ENCODE results near the gene ZBTB25.

ZBTB25 gene

DNA sequence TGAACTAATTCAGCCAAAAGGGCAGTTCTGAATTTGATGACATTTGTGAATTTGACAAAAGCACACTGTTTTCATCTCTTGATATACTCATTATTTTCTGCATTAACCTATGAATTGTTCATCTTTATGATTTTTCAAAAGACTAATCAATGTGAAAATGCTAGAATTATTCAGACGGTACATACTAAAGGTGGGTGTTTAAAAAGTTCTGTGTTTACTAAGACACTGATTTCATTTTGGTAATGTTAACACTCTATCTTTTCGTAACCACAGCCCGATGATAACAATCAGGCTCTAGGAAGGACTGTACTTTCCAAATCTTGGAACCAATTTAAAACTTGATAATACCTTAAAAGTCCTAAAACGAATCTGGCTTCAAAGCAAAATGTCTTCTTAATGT is 28.9 kb downstream of the ZBTB25 start:
- no peak for FAIRE-seq

DNA sequence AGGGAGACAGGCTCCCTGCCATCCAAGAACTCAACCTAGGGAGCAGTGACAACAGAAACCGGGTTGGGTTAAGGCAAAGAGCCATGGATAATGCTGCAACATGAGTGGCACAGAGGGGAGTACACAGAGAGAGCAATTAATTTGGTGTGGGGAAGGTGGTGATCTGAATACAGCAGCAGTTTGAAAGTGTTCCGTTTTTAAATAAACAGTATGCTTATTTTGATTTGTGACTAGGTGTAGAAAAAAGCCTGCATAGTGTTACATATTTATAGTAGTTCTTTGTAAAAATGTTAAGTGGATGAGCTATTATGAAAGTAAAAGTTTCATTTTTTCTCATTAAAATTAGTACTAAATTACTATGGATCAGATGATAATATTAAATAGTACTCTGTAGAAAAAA is 29.6 kb downstream of the ZBTB25 start:
- peak; percentile 54 for FAIRE-seq

DNA sequence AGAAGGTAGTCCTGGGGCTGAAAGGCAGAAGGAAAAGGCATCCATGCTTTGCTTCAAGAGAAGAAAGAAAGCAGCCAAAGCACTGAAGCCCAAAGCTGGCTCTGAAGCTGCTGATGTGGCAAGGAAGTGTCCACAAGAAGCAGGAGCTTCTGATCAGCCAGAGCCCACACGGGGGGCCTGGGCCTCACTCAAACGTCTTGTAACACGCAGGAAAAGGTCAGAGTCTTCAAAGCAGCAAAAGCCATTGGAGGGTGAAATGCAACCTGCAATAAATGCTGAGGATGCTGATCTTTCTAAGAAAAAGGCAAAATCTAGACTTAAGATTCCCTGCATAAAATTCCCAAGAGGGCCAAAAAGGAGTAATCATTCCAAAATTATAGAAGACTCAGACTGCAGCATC is 35.2 kb downstream of the ZBTB25 start:
- FAIRE-seq: no peak

DNA sequence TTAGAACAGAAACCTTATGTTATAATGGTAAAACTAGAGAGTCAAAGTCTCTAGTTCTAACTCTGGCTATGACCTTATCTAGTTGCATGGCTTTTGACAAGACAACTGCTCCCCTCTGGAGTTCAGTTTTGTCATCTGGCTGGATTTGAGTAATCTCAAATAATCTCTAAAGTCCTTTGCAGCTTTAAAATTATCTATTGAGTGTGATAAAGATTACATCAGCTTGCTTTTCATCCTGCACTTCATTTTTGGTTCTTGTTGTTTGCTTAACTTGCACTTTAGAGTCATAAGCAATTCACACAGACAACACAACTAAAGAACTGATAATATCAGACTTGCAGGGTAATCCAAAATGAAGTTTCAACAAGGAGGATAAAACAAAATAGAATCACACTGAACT is 36.1 kb downstream of the ZBTB25 start:
- no peak for FAIRE-seq

DNA sequence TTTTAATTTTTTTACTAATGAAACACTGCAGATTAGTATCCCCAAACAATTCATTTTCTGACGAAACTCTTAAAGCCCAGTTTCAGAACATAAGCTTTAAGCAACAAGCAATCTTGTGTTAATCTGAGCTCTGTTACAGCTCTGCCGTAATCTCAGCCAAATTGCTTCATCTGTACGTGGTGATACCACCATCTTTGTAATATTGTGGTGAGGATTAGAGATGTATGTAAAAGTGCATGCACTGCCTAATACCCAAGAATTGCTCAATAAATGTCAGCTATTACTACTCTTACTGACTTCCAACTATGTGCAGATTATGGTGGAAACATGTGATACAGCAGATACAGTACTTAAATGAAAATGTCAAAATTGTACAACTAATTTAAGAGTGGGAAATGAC is 36.5 kb downstream of the ZBTB25 start:
- FAIRE-seq: no peak

DNA sequence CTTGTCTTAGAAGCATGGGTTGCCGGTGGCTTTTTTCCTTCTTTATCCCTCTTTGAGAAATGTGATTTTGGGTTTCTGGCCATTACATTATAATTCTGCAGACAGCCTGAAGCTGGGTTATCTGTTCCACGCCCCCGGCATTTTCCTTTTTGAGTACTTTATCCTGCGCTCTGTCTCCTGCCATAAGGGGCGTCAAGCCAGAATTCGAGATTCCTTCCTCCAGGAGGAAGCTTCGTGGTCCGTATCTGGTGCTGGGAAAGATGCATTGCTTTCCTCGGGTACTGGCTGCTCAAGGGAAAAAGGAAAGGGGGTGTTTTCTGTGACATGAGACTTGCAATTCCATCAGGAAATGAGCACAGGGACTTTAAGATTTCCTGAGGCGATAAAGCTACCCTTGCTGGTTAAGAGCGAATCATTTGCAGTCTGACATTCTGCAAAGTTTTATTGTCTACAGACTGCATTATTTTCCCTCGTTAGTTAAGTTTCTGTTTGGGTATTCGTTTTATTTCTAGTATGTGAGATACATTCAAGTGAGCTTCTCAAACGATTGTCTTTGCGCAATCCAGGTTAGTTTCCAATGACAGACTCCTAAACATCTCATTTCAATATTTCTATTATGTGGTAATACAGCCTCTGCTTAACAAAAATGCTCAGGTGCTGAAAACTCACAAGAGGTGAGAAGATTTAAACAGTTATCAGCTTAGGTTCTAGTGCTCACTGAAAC is 37.6 kb downstream of the ZBTB25 start:
- FAIRE-seq: no peak

DNA sequence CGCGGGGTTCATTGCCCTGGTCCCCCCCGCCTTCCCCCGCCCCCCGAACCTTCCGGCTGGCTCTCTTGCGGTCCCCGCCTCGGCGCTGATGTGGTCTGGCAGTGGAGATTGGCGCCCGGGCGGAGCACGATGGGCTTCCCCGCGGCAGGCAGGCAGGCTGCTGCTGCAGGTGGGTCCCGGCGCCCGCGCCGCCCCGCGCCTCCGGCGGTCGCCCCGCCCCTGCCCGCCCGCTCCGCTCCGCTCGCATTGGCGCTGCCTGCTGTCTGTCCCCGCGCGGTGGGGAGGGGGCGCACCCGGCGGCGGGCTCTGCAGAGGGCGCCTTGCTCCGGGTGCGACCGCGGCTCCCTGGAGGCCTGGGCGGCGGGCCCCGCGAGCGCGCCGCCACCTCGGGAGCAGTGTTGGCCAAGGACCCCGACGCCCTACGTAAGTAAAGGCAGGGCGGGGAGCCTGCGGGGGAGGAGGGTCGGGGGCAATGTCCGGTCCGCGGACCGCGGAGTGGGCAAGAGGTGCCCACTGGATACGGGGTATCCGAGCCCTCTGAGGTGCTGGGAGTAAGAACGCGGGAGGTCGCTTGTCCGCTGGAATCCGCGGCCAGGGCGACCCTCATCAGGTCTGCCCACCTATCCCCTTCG is 38.3 kb downstream of the ZBTB25 start, which contains the start of gene AKAP5:
TSS of gene AKAP5 (plus strand) at position 309 of the 632 bp plus-strand sequence. CDS start 2,896 bp downstream, outside the sequence.
- FAIRE-seq: no peak

DNA sequence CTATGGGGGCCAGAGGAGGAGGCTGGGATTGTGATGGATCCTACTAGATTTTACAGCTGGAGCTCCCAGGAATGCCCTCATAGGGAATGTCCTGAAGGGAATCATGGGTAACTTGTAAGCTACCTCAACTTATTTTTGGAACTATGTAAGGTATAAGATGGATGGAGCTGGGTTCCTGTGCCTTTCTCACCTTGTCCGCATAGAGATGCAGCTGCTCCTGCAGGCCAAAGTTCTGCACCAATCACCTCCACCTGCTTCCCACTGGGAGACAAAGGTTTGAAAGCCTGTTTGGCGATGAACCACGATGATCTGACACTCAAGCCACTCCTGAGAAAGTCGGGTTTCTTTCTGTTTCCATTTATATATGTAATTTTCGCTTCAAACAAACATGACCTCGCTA is 39.0 kb downstream of the ZBTB25 start:
- FAIRE-seq: no peak

DNA sequence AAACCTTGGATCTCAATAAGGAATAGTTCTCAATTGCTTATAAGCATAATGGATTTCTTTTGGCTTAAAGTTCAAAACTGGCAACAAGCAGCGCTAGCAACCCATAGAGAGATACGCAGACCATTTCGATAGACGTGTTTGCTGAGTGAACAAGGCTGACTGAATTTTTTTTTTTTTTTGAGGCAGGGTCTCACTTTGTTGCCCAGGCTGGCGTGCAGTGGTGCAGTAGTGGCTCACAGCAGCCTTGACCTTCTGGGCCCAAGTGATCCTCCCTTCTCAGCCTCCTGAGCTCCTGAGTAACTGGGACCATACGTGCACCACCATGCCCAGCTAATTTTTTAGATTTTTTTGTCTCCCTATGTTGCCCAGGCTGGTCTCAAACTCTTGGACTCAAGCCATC is 39.8 kb downstream of the ZBTB25 start:
- FAIRE-seq: no peak

DNA sequence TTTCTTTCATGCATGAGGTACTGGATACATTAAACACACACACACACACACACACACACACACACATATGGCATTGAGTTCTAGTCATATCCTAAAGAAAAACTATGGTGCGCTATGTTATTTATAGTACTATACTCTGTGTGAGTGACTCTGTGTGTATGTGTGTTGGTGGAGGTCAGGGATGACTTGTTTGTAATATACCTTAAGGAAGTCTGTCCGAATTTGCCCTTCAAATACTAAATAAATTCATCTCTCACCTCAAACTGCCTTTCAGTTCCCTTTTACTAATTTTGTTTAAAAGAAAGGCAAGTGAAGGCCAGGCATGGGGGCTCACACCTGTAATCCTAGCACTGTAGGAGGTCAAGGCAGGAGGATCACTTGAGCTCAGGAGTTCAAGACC is 40.4 kb downstream of the ZBTB25 start:
- FAIRE-seq: no peak

DNA sequence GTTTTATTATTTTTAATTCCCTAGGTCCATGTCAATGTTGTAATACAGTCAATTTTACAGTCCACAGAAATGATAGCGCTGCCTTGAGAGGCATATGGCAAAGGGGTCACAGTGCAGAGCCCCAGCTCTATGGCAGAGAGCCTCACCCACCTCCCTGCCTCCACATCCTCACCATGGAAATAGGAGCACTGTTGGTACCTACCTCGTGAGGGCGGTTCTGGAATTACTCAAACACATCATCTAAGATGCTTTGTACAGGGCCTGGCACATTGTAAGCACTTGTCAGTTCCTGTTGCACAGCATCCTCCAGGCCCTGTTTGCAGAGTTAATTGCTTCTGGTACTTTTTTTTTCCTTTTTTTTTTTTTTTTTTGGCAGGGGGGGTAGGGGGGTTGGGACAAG is 42.4 kb downstream of the ZBTB25 start:
- FAIRE-seq: no peak

DNA sequence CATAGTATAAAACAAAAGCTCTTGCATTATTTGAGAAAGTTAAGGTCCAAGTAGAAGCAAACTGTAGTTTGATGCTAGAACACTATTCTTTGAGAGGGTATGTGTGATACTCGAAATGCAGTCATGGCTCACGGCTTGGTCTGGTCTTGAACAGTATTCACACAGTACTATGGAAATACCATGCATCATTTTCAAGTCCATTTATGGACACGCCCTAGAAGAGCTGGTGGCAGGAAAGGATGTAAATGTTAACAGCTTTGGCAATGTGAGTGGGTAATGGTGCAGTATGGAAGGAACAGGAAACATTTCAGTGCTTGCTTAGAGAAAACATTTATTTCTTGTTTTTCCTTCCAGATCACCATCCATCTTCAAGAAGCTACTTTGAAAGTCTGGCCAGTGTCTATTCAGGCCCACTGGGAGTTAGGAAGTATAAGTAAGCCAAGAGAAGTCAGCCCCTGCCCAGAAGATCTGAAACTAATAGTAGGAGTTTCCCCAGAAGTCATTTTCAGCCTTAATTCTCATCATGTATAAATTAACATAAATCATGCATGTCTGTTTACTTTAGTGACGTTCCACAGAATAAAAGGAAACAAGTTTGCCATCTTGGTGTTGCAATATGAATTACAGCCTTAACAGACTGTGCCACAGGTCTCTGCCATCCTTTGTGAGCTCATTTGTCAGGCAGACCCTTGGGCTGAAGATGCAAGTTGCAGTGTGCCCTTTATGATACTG is 44.1 kb downstream of the ZBTB25 start:
- no peak for FAIRE-seq

DNA sequence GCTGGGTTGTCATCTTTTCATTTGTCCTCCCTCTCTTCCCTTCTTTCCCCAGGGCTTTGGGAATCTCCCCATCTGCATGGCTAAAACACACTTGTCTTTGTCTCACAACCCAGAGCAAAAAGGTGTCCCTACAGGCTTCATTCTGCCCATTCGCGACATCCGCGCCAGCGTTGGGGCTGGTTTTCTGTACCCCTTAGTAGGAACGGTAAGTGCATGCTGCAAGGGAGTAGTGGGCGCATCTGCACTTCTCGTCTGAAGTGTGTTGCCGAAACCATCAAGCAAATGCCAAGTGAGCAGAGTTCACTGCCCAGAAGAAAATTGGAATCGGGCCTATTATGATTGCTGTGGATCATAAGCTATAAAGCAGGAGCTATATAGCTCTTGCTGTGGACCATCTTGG is 49.0 kb downstream of the ZBTB25 start:
- FAIRE-seq: no peak

DNA sequence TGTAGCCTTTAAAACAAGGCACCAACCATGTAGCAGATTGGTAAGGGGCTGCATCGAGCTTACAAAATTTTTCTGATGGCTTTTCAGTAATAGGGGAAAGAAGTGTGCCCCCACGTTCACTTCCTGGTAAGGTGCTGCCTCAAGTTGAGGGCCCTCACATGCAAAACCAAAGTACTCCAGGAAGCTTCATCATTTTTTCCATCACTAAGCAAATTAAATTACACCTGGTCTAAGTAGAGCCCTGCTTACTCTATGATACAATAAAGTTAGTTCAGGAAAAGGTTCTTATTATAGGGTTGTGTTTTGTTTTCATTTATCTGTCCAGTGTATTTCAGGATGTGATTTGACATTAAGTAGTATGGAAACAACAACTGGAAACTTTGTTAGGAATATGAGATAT is 53.4 kb downstream of the ZBTB25 start:
- FAIRE-seq: no peak

DNA sequence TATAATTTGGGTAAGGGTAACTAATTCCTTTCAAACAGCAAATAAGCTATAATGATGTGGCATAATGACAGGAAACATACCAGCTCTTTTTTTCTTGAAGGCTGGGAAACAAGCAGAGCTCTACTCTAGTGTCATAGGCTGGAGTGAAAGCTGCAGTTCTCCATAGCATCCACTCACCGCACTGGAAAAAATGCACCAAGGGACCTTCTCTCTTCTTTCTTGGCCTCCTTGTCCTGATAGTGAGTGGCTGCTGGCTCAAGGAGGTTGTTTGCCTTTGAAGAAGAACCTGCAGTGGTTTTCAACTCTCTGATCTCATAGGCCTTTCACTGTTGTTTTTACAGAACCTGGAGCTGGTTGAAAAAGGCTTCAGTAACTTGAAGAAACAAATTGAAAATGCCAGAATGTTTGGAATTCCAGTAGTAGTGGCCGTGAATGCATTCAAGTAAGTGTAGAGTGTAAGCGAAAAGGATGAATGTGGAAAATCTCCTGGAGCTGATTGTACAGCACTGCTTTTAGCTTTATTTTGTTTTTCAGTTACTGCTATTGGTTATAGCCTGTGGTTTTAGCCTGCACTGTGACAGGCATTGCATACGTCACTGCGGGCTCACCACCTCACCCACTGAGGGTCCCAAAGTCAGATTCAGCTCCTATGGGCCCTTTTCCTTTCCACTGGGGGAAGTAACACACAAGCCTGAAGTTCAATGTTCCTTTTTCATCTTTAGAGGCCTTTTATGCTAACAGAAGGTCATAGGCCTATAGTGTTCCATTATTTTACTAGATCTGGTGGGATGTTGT is 55.6 kb downstream of the ZBTB25 start:
- no peak for FAIRE-seq

DNA sequence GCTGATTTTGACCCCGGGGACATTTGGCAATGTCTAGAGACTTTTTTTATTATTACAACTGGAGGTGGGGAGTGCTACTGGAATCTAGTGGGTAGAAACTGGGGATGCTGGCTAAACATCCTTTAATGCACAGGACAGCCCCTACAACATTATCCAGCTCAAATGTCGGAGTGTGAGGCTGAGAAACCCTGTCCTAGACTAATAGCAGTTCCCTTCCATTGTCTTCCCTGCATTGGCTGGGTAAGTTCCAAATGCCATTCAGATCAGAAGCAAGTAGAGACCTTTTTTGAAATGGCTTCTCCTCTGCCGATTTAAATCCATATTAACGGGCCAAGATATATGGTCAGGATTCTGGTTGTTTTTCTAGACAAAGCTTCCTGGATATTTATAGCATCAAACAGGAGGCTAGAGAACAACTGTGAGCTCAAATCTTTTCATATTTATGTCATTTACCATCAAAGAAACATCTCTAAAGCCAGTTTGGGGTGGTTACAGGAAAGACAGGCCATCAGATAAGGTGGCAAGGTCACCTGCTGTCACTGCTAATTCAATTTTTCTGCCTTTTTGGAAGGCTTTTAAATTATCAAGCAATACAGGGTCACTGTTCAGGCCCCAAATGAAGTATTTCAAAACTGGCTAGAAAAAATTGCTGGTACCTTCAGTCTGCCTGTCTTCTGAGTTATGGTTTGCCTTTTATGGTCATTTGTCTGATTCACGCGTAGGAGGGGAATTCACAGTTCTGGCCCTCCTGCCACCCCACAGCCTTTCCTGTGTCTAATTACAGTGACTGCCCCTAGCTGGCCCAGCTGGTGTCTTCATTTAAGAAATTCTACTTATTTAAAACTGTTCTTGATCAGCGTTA is 58.4 kb downstream of the ZBTB25 start:
- FAIRE-seq: no peak

DNA sequence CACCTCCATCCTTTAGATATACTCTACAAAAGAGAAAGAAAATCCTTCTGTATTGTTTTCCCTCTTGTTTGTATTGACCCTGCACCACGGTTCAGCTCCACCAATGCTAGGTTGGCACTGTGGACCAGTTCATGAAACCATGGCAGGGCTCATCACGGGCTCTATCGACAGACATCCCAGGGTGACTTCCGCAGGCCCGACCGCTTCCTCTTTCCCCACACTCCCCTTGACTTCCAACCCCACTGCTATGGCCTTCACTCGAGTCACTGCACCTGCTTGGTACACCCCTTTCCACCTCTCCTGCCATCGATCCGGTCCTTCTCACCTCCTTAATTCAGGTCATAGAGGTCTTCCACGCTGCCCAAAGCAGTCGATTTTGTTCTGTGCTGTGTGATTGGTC is 59.5 kb downstream of the ZBTB25 start:
- no peak for FAIRE-seq

DNA sequence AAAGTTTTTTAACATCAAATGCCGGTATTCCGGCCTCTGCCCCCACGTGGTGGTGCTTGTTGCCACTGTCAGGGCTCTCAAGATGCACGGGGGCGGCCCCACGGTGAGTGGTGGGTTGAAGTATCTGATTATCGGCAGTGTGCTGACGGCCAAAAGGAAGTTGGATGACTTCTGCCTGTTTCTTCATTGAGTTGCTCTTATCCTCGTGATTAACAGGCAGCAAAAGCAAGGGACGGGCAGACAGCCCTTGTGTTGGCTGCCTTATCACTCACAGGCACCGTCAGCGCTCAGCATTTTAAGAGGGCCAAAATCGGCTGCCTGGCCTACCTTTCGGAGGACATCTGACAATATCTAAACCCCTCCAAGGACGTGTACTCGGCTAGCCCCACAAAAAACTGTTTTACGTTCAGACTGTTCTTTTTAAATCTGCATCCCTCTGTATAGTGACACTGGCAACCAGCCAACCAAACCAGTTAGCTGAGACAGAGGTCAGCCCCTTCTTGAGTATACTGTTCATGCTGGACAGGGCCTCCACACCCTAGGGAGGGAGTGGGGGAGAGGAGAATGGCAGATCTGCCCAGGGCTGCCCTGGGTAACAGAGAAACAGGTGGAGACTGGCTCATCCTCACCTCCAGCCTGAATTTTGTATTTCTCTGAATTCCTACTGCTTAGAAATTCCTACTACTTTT is 61.2 kb downstream of the ZBTB25 start:
- FAIRE-seq: no peak

DNA sequence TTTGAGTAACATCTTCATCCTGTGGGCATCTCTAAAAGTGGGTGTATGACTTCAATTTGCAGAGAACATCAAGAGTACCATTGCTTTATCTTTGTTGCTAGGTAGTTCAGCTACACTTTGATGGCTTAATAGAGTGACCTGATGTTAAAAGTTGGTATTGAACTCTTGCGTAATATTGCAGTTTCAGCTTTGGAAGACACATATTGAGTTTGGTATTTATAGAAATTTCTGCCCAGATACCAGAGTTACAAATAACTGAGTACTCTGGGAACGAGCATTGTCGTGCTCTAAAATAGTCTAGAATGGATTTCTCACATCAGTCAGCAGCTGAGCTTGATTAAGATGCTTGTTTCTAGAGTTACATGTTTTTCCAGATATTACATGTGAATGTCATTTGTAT is 63.1 kb downstream of the ZBTB25 start:
- no peak for FAIRE-seq

DNA sequence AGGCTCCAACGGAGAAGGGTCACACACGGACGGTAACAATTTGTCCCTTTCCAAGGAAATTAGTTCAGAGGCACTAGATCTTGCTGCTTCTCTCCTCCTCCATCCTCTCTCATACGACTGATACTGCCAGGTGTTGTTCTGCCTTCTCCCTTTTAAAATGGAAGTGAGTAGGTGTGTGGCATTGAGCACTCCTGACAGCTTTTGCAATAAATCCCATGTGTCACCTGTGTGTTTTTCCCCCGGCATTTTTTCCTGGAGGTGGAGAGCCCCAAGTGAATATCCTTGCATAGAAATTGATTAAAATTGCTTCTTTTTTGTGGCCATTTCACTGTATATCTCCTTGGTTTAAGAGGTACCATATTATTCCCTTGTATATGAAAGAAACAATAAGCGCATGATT is 64.5 kb downstream of the ZBTB25 start:
- FAIRE-seq: no peak

DNA sequence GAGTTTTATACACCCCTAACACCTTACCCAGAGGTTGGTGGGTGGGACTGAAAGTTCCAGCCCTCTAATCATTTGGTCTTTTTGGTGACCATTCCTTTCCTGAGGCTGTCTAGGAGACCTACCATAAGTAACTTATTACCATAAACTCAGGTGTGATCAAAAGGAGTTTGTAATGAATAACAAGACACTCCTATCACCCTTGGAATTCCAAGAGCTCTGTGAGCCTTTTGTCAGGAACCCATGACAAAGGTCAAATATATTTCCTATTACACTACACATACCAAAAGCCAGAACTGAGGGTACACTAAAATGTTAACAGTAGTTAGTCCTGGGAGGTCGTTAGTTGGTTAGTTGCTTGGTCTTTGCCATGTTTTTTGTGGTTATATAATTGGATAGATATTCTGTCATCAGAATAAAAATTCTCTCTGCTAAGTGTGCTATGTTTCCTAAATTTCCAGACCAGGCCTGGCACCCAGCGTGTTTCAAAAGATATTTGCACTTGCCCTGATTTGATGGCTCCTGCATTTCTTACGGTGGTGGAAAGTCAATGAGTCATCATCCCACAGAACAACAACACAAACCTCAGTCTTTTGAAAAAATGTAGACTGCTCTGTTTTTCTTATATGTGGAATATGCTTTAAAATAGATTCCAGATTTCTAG is 65.3 kb downstream of the ZBTB25 start:
- no peak for FAIRE-seq
